GM18499 (cell line): ENCODE measurements around the gene EPS8L3.
"Not testable (repeated sequence)": the region's sequence is repeated elsewhere in the genome, so short reads cannot be mapped to it uniquely, and the experiment has no call there.

ENCODE experiments used
- ATAC-seq: cut with Tn5 transposase; IDR thresholded peaks from one replicate; pipeline ENCODE4 v1.9.1; 2021; ENCODE audit warnings: moderate number of reproducible peaks; ENCODE audit not compliant: insufficient read depth, unreplicated experiment

Gene EPS8L3

GRCh38 chr1:109716570-109717090 is 47.1 kb downstream of the EPS8L3 start:
- no peak for ATAC-seq

GRCh38 chr1:109716121-109716520 is 47.6 kb downstream of the EPS8L3 start:
- no peak for ATAC-seq

GRCh38 chr1:109714661-109715372 is 48.9 kb downstream of the EPS8L3 start:
- ATAC-seq, result no peak

DNA sequence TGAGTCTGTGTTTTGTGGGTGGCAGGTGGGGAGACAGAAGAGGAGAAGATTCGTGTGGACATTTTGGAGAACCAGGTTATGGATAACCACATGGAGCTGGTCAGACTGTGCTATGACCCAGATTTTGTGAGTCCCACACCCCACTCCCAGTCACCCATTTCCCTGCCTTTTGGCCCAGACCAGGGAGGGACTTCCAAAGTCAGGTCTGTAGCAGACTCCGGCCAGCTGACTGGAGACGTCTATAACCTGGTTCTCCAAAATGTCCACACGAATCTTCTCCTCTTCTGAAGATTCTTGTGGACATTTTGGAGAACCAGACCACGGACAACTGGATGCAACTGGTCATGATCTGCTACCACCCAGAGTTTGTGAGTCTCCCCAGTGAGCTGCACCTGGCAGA is 50.1 kb downstream of the EPS8L3 start:
- ATAC-seq, result no peak

- no peak for ATAC-seq
These were observed 51.3 kb downstream of the EPS8L3 start for GRCh38 chr1:109712321-109712864.

DNA sequence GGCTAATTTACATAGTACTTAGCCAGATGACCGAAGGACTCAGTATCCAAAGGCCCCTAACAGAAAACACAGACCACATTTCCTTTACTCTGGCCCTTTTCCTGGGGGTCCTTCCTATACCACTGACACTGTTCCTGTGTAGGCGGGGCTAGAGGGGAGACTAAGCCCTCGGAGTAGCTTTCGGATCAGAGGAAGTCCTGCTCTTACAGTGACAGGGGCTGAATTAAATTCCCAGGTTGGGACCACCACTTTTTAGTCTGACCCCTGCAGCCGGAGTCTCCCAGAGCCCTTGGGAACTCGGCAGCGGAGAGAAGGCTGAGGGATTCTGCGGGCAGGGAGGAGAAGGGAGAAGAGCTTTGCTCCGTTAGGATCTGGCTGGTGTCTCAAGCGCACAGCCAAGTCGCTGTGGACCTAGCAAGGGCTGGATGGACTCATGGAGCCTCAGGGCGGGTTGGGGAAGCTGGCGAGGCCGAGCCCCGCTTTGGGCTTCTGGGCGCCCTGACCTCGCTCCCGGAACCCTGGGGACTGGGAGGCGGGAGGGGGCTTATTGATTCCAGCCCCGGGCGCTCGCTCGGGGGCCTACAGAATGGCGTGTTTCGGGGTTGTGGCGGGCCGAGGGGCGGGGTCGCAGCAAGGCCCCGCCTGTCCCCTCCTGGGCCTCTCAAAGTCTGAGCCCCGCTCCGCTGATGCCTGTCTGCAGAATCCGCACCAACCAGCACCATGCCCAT is 52.0 kb downstream of the EPS8L3 start, which contains the start of gene GSTM5:
GSTM5 (plus strand) TSS at position 659 of the 728 bp plus-strand sequence; CDS start at position 721, 62 bp downstream.
- not testable (repeated sequence) for ATAC-seq

GRCh38 chr1:109709822-109710221 is 53.9 kb downstream of the EPS8L3 start:
- ATAC-seq, result not testable (repeated sequence)

- ATAC-seq, result not testable (repeated sequence)
These were observed 54.8 kb downstream of the EPS8L3 start for GRCh38 chr1:109708949-109709348.

- ATAC-seq, result no peak
These were observed 58.3 kb downstream of the EPS8L3 start for GRCh38 chr1:109705411-109705810.

GRCh38 chr1:109704173-109704572 is 59.5 kb downstream of the EPS8L3 start:
- ATAC-seq, result no peak

GRCh38 chr1:109702940-109703339 is 60.8 kb downstream of the EPS8L3 start:
- ATAC-seq, result not testable (repeated sequence)
